Measurements from ENCODE around the gene CRYBG1.
A peak's percentile ranks its signal among the peaks of the same experiment; 100 is the strongest.
"Not testable (repeated sequence)": the region's sequence is repeated elsewhere in the genome, so short reads cannot be mapped to it uniquely, and the experiment has no call there.

Gene CRYBG1

DNA sequence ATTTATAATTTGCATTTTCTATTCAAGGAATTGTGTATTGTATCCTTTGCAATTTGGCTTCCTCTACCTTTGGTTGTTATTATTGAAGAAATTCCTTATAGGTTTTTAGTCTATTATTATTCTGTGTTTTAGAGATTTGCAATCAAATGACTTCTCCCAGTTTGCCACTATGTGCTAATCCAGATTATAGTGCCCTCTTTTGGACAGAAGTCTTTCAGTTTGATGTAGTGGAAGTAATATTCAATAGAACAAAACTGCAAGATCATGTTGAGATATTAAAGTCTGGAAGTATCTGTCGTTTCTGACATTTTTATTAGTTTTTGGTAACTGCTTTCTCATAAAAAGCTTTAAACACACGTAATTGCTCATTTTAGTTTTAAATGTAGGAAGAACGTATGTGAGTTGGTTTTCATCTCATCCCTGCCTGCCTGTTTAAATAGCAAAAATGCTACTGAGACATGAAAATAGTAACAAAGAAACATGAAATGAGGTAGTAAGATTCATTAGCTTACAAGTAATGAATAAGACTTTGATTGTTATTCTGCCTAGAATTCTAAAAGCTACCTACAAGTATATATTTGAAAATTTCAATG is 195.9 kb downstream of the CRYBG1 start:
- no peak for DNase-seq

GRCh38 chr6:106557837-106558236 is 197.3 kb downstream of the CRYBG1 start:
- no peak for DNase-seq

DNA sequence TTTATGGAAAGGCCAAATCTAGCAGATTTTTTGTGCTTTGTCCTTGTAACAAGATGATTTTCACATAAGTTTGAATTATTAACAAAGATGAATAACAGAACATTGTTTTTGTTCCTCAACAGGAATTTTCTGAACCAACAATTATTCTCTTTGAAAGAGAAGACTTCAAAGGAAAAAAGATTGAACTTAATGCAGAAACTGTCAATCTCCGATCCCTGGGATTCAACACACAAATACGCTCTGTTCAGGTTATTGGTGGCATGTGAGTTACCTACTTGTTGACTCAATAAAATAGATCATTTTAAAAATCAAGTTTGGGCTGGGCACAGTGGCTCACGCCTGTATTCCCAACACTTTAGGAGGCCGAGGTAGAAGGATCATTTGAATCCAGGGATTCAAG is 197.8 kb downstream of the CRYBG1 start:
- DNase-seq: no peak

DNA sequence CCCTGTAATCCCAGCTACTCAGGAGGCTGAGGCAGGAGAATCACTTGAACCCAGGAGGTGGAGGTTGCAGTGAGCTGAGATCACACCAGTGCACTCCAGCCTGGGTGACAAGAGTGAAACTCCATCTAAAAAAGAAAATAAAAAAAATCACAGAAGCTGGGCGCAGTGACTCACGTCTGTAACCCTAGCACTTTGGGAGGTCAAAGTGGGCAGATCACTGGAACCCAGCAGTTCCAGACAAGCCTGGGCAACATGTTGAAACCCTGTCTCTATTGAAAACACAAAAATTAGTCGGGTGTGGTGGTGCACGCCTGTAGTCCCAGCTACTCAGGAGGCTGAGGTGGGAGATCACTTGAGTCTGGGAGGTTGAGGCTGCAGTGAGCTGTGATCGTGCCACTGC is 199.1 kb downstream of the CRYBG1 start:
- DNase-seq: not testable (repeated sequence)

- DNase-seq: no peak
These were observed 200.6 kb downstream of the CRYBG1 start for GRCh38 chr6:106560996-106561685.

- no peak for DNase-seq
These were observed 201.3 kb downstream of the CRYBG1 start for GRCh38 chr6:106561686-106562405.

- no peak for DNase-seq
These were observed 203.1 kb downstream of the CRYBG1 start for GRCh38 chr6:106563614-106564013.

GRCh38 chr6:106564476-106564875 is 204.0 kb downstream of the CRYBG1 start:
- DNase-seq: no peak

DNA sequence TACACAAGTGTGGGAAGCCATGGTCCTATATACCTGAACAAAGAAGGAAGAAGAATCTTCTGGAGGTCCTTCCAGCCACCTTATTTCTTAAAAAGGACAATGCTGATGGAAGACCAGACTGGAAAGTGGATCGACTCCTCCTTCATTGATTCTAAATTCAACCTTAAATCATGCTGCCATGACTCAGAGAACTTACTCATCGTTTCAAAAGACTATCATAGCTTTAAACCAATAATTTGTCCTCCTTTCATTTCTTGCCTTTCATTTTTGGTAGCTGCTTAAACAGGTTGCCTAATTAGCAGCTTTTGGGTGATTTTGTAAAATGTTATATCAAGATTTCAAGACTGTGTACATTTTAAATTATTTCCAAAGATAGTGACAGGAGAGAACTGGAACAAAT is 208.0 kb downstream of the CRYBG1 start:
- DNase-seq: no peak

GRCh38 chr6:106569428-106569827 is 208.9 kb downstream of the CRYBG1 start:
- DNase-seq: no peak

GRCh38 chr6:106572436-106572835 is 211.9 kb downstream of the CRYBG1 start:
- DNase-seq: no peak

GRCh38 chr6:106572875-106573585 is 212.5 kb downstream of the CRYBG1 start:
- DNase-seq: no peak

- no peak for DNase-seq
These were observed 214.4 kb downstream of the CRYBG1 start for GRCh38 chr6:106574741-106575458.

DNA sequence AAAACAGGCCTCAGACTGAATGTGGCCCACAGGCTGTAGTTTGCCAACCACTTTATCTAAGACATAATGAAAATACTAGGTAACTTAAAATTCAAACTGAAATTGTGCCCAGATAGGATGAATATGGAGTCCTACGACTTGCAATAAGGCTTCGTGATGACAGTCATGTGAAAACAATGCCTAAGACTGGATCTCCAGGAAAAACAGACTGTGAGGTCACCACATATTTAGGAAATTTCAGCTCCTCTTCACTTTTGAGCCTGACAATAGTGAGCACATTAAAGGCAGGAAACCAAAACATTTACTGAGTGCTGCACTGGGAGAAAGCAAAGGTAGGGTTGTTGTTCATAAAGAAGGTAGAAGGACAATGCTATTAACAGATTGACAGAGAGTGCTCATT is 218.8 kb downstream of the CRYBG1 start:
- DNase-seq: no peak

DNA sequence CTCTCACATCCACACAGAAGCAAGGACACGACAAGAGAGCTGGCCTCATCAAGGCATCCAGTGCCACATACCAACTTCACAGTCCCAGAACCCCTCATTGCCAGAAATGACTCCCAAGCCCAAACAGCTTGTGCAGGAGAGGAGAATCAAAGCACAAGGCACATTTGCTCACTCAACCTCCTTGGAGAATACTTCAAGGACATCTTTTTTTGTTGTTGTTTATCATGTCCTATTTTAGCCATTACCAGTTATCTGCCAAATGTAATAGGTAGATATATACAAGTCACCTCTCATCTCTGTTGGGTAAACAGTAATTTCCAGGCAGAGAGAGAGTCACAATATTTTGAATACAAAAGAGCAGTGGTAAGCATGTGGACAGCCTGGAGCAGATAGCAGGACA is 221.0 kb downstream of the CRYBG1 start:
- DNase-seq: no peak

DNA sequence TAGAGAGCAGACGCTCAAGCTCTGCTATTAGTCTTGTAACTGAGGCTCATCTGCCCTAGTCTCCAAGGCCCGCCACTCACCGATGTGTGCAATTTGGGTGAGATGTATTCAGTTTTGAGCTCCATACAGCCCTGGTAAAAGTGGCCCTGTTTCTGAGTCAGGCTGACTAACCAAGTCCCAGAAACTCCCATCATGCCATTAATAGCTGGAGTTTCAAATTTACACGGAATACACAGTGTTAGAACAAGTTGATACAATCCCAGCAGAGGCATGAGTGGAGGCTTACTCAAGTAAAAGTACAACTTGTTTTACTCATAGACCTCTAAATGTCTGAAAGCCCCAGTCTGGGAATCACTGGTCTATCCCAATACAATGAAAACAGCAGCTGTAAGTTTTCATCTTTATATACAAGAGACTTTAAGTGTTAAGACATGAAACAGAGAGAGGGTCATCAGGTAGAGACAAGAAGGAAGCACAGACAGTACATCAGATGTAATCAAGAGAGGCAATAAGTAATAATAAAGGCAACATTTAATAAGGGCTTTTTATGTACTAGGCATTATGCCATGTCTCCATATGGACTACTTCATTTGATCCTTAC is 226.4 kb downstream of the CRYBG1 start:
- no peak for DNase-seq

- DNase-seq: not testable (repeated sequence)
These were observed 228.4 kb downstream of the CRYBG1 start for GRCh38 chr6:106588937-106589336.

- DNase-seq: no peak
These were observed 230.8 kb downstream of the CRYBG1 start for GRCh38 chr6:106591111-106591825.

- no peak for DNase-seq
These were observed 238.9 kb downstream of the CRYBG1 start for GRCh38 chr6:106599440-106599839.

DNA sequence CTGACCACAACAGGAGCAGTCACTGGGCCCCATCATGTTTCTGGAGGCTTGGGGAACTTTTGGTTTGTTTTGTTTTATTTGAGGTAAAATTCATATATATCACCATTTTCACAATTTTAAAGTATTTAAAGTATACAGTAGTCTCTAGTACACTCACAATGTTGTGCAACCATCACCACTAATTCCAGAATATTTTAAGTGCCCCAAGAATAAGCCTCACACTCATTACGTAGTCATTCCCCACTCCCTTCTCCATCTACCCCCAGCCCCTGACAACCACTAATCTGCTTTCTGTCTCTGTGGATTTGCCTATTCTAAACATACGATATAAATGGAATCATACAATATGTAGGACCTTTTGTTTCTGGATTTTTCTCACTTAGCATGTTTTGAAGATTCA is 239.8 kb downstream of the CRYBG1 start:
- no peak for DNase-seq

DNA sequence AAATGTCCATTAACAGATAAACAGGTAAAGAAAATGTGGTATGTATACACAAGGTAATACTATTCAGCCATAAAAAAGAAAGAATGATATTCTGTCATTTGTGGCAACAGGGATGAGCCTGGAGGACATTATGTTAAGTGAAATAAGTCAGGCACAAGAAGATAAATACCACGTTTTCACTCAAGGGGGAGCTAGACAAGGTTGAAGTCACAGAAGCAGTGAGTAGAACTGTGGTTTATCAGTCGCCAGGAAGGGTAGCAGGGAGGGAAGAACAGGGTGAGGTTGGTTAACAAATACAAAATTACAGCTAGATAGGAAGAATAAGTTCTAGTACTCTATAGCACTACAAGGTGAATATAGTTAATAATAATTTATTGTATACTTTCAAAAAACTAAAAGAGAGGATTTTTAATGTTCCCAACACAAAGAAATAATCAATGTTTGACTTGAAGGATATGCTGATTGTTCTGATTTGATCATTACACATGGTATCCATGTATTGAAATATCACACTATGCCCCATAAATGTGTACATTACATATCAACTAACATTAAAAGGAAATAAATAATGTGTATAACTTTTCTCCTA is 247.7 kb downstream of the CRYBG1 start:
- DNase-seq: peak in 1 of 2 donors; percentile 16
